Upper lobe of left lung (tissue), 4 donors: ENCODE results near the gene FRG1.

Source experiments
- POLR2A ChIP-seq, 4 donors: fragments of 450-650 bp; IDR thresholded peaks; one replicate each; pipeline ENCODE4 v1.5.1; 2016 to 2017; ENCODE audit warnings: antibody characterized with exemption in 4 of 4, mild to moderate bottlenecking in 2 of 4
- TF ChIP-seq, protein P1 (sequence below), 6 experiments: fragments of 450-650 bp in 4 of 6; fragments of 200-600 bp in 2 of 6; sonication (generic) in 2 of 6; IDR thresholded peaks; one replicate each; pipeline ENCODE4 v1.5.1; 2016 to 2019; ENCODE audit warnings: antibody characterized with exemption in 6 of 6

DNA sequence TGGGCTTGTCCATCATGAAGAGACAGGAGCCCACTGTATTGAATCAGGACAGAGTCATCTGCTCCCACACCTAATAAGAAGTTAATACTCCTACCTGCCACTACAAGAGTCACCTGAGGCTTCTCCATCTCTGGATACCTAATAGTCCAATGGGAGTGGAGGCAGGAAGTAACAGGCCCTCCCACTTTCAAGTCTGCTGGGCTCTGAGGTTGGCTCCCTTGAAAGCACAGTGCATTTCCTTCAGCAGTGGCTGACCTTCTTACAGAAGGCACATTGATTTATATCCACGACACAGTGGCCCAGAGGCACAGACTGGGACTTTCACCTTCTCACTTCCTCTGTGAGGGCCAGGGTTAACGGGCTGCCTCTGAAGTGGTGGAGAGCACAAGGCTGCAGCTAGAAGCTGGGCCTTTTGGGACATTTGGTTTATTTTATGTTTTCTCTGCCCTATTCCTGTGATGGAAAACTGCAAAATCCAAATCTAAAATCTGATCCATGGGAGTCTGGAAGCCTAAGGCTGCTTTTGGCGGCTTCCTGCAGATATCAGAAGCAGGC is 48.3 kb downstream of the FRG1 start:
- TF ChIP-seq, protein P1, sequence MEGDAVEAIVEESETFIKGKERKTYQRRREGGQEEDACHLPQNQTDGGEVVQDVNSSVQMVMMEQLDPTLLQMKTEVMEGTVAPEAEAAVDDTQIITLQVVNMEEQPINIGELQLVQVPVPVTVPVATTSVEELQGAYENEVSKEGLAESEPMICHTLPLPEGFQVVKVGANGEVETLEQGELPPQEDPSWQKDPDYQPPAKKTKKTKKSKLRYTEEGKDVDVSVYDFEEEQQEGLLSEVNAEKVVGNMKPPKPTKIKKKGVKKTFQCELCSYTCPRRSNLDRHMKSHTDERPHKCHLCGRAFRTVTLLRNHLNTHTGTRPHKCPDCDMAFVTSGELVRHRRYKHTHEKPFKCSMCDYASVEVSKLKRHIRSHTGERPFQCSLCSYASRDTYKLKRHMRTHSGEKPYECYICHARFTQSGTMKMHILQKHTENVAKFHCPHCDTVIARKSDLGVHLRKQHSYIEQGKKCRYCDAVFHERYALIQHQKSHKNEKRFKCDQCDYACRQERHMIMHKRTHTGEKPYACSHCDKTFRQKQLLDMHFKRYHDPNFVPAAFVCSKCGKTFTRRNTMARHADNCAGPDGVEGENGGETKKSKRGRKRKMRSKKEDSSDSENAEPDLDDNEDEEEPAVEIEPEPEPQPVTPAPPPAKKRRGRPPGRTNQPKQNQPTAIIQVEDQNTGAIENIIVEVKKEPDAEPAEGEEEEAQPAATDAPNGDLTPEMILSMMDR (IDR thresholded peaks at IDR 0.05), result no peak
- no peak for TF ChIP-seq POLR2A (IDR thresholded peaks at IDR 0.05)
